Glomerular endothelial cell (primary cell): ENCODE measurements around the gene ACSS2. TPM values are rescaled to one million over a fixed set of nuclear protein-coding genes. Genes with fewer than 3 reads are reported as not detected.

Experiments
- DNase-seq: peaks from one replicate; pipeline ENCODE4 v3.0.0-alpha.2; 2011; ENCODE audit warnings: low read depth, low spot score; ENCODE audit errors: extremely low read depth
- total RNA-seq: library from RNA; depleted of rRNA; stranded (reverse); fragments of >200 nt; gene quantifications from 2 replicates; pipeline ENCODE4 v1.2.3, GENCODE V29; 2015

The ACSS2 gene
- total RNA-seq, 1 donor from 2014 or later: 36.5 TPM

DNA sequence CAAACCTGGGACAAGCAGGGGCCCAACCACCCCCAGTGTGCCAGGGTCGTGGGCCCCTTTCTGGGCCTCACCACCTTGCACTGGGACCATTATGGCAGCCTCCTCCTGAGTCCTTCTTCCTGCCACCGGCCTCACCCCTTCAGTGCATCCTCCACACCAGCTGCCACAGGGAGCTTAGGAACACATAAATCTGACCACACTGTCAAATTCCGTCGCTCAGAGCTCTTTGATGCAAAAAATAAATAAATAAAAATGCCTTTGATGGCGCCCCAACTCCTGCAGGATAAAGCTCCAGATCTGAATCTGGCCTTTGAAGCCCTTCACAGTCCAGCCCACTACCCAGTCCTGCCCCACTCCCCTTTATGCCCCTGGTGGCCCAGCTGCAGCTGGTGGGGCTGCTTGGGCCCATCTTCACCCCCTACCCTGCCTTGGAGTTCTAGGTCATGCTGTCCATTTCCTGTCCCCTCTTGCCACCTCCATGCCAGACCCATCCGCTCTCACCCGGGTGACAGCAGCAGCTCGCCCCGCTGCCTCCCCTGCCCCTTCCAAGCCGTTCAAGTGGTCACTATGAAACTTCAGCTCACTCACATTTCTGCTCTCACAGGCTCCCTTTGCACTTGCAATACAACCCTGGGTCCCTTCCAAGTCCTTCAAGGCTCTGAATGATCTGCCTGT lies 95.3 kb downstream of the ACSS2 start:
- no peak for DNase-seq

DNA sequence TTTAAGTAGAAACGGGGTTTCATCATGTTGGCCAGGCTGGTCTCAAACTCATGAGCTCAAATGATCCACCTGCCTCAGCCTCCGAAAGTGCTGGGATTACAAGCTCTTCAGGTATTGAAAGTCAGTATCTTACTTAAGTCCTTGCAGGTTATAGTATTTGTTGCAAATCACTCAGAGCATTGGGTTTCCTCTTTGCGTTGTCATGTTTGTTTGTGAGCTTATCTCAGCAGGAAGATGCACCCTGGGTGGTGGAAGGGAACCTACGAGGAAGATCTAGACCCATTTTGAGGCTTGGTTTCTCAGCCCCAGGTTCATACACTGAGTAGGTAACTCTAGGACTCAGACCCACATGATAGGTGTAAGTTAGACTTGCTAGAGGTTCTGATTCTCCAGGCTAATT lies 97.8 kb downstream of the ACSS2 start:
- no peak for DNase-seq

DNA sequence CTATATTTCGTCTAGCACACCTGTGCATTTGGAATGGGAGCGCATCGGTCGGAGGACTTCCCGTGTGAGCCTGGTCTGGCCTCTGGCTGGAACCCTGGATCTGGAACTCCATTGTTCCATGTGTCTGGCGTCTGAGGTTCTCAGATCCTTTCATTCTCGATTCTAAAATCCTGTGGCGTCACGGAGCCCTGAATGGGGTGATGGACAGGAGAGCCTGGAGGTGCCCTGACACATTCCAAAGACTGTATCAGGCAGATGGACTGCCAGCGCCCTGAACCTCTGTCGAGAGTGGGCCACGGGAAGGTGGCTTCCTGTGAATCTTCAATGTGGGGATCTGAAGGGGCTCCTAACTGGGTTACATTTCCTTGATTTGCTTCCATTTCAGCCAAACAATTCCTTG lies 99.9 kb downstream of the ACSS2 start:
- DNase-seq: no peak

Other genes with a start within 250 kb of the ACSS2 start
- 17.7 and 24.4 TPM in 2 replicates for gene PIGU, start 199.5 kb upstream of the ACSS2 start, total RNA-seq
- gene TP53INP2, start 172.3 kb upstream of the ACSS2 start, total RNA-seq: 20.7 and 36.9 TPM in 2 replicates
- 13.0 and 20.1 TPM in 2 replicates for gene NCOA6, start 51.0 kb upstream of the ACSS2 start, total RNA-seq
- 3.1 and 6.2 TPM in 2 replicates for gene GGT7, start 3.8 kb upstream of the ACSS2 start, total RNA-seq
- 58.6 and 69.8 TPM in 2 replicates for gene GSS, start 79.2 kb downstream of the ACSS2 start, total RNA-seq
- not detected in 2 replicates for gene MYH7B, start 79.3 kb downstream of the ACSS2 start, total RNA-seq
- gene TRPC4AP, start 216.2 kb downstream of the ACSS2 start, total RNA-seq: 94.3 and 104 TPM in 2 replicates